CD4-positive, alpha-beta T cell treated with Interleukin-6 for 4 hours (primary cell): ENCODE data around the gene RPL18.
"Not testable (repeated sequence)": the region's sequence is repeated elsewhere in the genome, so short reads cannot be mapped to it uniquely, and the experiment has no call there.

Experiments
- DNase-seq: peaks from one replicate; pipeline ENCODE4 v3.0.0-alpha.2; 2020; ENCODE audit warnings: mixed read lengths

The RPL18 gene

DNA sequence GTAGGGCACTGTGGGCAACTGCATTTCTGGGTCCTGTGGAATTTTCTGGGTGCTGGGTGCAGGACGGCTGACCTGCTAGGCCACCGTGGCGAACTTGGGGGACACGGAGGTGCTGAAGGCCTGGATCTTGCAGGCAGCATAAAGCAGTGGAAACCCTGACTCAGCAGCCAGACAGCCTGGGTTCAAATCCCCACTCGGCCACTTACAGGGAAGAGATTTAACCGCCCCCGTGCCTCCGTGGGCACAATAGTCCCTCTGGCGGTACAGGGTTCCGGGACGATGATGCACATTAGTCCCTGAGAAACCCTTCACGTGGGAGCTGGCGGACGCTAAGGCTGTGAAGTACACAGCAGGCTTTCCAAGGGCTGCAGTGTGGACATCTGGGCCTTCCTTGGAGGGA is 7.1 kb downstream of the RPL18 start:
- no peak for DNase-seq

DNA sequence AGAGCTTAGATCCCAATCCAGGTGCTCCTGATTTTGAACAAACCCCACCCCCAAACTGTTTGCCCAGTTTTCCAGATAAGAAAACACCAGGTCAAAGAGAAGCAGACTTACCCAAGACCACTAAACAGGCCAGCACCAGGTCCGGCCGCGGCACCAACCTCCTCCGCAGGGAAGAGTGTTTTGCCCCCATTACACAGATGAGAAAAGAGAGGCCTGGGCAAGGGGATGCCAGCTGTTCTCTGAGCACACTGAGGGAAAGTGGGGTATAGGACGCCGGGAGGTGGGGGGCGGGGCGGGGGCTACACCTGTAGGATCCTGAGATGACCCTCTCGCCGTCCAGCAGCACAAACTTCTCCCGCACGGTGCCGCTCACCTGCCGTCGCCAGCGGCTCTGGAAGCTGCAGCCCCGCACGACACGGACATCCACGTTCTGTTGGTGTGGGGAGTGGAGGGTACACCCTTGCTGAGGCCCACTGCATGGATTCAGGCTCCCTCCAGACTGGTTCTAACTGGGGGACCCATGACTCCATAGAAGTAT is 9.3 kb downstream of the RPL18 start:
- DNase-seq, result no peak

DNA sequence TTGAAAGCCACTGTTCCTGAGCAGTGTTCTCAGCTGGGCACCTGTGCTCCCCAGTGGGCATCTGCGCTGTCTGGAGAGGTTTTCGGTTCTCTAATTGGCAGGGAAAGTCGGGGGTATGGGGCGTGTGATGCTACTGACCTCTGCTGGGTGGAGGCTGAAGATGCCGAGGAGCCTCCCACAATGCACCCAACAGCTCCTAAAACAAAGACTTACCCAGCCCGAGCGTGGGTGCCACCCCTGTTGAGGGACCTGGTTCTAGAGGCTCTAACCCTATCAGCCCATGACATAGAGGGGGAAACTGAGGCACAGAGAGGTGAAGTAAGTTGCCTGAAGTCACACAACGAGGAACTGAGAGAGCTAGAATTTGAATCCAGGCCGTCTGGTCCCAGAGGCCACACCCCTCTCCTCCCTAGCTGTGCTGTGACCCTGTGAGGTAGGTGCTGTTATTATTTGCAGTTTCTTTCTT is 10.1 kb downstream of the RPL18 start:
- DNase-seq, result peak; percentile 72

DNA sequence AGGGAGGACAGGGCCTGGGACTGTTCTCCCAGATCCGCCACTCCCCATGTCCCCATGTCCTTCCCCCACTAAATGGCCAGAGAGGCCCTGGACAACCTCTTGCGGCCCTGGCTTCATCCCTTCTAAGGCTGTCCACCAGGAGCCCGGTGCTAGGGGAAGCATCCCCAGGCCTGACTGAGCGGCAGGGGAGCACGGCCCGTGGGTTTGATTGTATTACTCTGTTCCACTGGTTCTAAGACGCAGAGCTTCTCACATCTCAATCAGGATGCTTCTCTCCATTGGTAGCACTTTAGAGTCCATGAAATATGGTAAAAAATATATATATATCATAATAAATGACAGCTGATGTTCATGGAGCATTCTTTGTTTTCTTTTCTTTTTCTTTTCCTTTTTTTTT is 11.6 kb downstream of the RPL18 start:
- DNase-seq, result no peak

DNA sequence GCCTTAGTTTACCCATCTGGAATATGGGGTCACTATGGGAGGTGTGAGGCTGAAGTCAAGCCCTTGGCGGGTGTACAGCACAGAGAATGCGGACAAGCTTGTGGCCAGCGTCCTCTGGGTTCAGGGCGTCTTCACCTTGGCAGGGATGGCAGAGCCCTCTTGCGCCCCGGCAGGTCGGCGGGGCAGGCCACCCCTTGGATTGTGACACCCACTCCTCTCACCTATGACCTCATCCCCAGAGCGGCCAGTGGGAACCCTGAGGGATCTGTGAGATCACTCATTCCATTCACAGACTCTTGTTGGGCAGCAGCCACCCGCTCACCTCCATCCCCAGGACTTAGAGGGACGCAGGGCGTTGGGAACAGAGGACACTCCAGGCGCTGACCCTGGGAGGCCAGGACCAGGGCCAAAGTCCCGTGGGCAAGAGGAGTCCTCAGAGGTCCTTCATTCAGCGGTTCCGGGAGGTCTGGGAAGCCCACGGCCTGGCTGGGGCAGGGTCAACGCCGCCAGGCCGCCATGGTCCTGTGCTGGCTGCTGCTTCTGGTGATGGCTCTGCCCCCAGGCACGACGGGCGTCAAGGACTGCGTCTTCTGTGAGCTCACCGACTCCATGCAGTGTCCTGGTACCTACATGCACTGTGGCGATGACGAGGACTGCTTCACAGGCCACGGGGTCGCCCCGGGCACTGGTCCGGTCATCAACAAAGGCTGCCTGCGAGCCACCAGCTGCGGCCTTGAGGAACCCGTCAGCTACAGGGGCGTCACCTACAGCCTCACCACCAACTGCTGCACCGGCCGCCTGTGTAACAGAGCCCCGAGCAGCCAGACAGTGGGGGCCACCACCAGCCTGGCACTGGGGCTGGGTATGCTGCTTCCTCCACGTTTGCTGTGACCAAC is 12.3 kb downstream of the RPL18 start, which contains the start of gene SPACA4:
Gene SPACA4, plus strand, starts transcription at position 280 of the 896 bp plus-strand sequence. Its CDS starts 237 bp downstream, at position 517.
- no peak for DNase-seq

DNA sequence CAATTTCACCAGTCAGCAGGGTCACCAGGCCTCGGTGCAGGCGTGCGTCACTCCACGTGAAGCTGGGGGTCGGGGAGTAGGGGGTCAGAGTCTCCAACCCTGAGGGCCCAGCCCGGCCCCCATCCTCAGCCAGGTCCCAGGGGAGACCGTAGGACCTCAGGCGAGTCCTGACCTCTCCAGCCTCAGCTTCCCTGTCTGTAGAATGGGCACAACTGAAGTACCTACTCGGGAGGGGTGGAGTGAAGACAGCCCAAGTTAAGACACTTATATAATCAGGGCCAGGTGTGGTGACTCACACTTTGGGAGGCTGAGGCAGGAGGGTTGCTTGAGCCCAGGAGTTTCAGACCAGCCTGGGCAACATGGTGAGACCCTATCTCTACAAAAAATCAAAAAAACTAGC is 15.1 kb downstream of the RPL18 start:
- DNase-seq, result no peak

DNA sequence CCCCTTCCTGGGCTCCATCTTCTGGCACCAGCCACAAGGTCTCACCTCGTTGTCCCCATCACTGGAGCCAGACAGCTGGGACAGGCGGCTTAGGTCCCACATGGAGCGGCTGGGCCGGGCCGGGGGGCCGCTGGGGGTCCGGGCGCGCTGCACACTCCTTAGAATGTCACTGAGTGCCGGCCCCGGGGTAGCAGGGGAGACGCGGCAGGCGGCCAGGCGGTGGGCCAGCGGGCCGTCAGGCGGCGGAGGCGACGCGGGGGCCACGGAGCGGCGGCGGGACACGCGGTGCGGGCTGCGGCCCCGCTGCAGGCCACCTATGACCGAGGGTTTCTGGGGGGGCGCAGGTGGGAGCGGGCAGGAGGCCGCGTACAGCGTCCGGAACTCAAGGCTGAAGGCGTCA is 15.5 kb downstream of the RPL18 start:
- DNase-seq, result no peak

DNA sequence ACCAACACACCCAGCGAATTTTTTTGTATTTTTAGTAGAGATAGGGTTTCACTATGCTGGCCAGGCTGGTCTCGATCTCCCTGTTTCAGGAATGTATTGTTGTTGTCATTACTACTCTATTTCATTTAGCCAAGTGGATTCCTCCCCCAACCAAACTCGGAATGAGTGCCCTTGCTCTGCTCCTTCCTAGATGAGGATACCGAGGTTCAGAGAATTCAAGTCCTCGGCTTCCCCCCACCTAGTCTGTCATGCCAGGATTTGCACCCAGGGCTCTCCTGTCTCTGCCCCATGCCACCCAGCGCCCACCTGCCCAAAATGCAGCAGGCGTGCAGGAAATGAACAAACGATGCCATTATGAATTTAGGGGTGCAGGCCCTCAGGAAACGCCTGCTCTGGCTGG is 16.0 kb downstream of the RPL18 start:
- no peak for DNase-seq

DNA sequence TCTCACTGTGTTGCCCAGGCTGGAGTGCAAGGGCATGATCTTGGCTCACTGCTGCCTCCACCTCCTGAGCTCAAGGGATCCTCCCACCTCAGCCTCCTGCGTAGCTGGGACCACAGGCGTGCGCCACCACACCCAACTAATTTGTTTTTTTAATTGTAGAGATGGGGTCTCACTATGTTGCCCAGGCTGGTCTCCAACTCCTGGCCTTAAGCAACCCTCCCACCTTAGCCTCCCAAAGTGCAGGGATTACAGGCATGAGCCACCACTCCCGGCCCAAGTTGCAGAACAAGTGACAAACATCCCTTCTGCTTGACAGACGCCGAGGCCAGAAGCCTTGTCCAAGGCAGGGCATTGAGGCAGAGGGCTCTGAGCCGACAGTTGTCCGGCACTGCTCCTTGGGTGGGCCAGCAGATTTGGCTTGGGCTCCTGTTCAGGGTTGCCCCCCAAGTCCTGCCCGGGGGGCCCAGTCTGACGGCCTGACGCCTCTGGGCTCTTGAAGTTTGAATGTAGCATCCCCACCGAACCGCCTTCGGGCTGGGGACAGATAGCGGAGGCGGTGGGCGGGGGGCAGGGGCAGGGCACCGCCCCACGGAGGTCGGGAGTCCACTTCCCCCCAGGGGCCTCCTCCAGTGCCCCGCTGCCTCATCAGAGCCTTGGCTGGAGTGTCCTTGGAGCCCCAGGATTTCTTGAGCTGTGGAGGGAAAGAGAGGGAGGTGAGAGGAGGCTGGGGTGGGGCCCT is 18.1 kb downstream of the RPL18 start:
- DNase-seq, result no peak

DNA sequence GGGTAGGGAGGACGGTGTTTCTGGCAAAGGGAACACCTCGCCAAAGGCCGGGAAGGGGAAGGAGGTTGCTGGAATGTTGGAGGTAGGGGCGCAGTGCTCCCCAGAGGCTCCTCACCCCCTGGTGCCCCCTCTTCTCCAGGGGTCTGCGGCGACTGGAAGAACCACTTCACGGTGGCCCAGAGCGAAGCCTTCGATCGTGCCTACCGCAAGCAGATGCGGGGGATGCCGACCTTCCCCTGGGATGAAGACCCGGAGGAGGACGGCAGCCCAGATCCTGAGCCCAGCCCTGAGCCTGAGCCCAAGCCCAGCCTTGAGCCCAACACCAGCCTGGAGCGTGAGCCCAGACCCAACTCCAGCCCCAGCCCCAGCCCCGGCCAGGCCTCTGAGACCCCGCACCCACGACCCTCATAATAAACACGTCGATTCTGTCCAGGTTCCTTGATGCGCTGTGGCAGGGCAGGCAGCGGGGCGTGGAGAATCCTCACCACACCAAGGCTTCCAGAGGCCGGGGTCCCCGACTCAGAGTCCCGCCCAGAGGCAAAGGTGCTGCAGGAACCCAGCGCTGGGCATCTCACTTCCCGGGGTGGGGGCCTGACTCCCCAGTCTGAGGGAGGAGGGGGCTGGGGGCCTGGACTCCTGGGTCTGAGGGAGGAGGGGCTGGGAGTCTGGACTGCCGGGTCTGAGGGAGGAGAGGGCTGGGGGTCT is 19.8 kb downstream of the RPL18 start:
- no peak for DNase-seq

DNA sequence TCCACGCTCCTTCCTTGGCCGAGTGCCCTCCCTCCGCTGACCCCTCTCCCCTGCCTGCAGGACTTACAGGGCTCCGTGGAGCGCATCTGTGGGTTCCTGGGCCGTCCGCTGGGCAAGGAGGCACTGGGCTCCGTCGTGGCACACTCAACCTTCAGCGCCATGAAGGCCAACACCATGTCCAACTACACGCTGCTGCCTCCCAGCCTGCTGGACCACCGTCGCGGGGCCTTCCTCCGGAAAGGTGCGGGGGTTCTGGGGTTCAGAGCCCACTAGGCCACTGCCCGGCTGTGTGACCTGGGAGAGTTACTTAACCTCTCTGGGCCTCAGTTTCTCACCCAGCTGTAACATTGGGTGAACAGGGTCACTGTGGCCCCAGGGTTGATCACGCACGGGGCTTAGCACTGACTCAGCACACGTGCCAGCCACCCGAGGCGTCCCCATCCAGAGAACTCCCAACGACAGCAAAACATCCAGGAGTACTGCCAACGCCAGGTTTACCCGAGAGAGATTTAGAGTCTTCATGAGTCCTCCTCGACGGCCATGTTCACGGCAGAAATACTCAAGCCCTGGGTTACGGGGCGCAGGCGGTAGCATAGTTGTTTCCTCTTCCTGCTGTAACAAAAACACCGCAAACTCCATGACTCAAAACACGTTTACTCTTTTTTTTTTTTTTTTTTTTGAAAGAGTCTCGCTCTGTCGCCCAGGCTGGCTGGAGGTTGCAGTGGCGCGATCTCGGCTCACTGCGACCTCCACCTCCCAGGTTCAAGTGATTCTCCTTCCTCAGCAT is 22.1 kb downstream of the RPL18 start:
- peak; percentile 62 for DNase-seq

DNA sequence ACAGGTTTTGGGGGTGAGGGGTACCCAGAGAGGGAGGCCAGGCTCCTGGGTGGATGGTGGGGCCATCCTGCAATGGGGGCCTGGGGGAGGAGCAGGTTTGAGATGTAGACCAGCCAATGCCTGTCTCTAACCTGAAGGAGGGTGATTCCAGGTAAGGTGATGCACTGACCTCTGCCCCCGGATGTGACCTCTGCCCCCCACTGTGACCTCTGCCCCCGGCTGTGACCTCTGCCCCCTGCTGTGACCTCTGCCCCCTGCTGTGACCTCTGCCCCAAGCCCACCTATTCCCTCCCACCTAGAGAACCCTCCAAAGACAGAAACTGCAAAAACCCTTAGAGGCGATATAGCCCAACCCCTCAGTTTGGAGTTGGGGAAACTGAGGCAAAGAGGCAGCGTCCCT is 22.7 kb downstream of the RPL18 start:
- no peak for DNase-seq

DNA sequence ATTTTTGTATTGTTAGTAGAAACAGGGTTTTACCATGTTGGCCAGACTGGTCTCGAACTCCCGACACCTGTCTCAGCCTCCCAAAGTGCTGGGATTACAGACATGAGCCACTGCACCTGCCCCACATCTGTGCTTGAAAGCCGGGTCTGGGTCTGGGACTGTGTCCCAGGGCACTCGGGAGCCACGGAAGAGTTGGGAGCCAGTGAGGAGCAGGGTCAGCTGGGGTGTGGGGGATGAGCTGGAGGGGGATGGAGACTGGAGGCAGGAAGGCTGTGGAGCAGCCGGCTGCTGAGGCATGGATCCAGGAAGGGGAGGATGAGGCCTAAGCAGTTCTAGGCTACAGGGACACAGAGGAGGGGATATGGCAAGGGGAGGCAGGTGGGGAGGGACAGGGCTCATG is 23.1 kb downstream of the RPL18 start:
- no peak for DNase-seq

DNA sequence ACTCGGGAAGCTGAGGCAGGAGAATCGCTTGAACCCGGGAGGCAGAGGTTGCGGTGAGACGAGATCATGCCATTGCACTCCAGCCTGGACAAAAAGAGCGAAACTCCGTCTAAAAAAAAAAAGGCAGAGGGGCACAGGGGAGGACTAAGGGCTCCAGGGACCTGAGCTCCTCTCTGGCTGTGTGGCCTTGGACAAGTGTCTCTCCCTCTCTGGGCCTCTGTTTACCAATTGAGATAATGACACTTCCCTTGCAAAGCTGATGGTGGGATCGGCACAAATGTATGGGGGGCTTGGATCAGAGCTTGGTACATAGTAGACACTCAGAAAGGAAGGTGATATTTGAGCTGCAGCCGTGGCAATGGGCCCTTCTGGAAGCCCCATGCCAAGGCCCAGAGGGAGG is 23.8 kb downstream of the RPL18 start:
- no peak for DNase-seq

DNA sequence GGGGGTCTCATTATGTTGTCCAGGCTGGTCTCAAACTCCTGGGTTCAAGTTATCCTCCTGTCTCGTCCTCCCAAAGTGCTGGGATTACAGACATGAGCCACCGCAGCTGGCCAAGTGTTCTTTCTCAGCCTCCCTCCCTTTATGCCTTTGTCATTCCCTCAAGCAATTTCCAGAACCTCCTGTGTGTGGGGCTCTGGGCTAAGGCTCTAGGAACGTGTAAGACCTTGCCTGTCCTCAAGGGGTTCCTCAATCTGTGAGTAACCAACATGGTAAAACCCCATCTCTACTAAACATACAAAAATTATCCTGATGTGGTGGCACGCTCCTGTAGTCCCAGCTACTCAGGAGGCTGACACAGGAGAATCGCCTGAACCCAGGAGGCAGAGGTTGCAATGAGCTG is 28.0 kb downstream of the RPL18 start:
- no peak for DNase-seq

DNA sequence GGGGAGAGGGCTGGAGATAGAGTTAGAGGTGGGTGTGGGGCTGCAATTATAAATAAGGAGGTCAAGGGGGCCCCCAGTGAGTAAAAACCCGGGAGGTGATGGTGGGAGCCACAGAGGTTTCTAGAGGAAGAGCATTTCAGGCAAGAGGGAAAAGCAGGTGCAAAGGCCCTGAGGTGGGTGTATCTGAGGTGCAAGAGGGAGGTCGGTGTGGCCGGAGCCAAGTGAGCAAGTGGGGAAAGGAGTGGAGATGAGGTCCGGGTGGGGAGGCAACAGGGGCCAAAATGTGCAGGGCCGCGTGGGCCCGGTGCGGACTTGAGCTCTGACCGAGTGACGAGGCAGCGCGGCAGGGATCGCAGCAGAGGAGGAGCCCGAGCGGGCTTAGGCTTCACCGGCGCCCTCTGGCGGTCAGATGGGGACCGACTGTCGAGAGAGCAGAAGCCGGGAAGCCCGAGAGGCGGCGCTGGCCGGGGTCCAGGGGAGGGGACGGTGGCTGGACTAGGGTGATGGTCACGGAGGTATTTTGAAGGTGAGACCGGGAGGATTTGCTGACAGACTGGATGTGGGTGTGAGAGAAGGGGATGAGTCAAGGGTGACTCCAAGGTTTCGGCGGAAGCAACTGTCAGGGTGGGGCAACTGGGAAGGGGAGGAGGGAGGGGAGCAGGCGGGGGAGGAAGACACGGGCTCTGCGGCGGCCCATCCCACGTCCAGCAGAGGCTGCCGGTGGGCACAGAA is 30.1 kb downstream of the RPL18 start:
- peak; percentile 90 for DNase-seq

DNA sequence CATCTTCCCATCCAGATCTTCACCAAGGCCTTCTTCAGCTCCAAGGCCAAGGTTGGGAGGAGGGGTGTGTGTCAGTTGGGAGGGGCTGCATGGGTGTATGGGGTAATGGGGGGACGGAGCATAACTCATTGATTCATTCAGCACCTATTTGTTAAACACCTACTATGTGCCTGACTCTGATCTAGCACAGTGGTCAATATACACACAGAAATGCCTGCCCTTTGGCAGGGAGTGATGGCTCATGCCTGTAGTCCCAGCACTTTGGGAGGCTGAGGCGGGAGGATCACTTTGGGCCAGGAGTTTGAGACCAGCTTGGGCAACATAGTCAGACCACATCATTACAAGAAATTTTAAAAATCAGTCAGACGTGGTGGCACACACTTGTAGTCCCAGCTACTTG is 31.6 kb downstream of the RPL18 start:
- DNase-seq, result no peak

DNA sequence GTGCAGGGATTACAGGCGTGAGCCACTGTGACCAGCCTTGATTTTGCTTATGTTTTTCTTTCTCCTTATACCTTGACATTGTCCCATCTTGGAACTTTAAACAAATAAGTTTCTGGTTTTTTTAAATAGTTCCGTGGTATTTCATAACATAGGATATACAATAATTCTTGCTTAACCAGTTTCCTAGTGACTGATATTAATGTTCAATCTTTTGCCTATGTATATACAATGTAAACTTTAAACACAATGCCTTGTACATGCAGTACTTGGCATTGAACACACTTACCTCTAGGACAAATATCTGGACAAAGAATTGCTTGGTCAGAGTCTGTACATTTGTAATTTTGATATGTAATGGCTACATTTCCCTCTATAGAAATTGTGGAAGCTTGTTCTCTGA is 36.8 kb downstream of the RPL18 start:
- DNase-seq, result no peak

DNA sequence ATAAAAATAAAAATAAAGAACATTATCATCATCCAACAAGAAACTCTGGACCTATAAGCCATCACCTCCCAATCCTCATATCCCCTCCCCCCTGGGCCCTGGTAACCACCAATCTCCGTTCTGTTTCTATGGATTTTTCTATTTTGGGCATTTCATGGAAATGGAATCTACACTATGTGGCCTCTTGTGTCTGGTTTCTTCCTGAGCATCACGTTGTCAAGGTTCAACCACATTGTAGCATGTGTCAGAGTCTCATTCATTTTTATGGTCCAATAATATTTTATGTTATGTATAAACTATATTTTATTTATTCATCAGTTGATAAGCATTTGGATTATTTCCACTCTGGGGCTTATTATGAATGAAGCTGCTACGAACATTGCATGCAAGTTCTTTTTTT is 40.1 kb downstream of the RPL18 start:
- DNase-seq, result no peak

DNA sequence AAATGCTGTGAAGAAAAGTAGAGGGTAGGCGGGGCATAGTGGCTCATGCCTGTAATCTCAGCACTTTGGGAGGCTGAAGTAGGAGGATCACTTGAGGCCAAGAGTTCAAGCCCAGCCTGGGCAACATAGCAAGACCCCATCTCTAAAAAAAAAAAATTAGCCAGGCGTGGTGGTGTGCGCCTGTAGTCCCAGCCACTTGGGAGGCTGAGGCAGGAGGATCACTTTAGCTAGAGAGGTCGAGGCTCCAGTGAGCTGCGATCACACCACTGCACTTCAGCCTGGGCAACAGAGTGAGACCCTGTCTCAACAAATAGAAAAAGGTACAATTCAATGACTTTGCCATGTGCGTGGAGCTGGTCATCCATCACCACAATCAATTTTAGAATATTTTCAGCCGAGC is 41.1 kb downstream of the RPL18 start:
- DNase-seq, result not testable (repeated sequence)

DNA sequence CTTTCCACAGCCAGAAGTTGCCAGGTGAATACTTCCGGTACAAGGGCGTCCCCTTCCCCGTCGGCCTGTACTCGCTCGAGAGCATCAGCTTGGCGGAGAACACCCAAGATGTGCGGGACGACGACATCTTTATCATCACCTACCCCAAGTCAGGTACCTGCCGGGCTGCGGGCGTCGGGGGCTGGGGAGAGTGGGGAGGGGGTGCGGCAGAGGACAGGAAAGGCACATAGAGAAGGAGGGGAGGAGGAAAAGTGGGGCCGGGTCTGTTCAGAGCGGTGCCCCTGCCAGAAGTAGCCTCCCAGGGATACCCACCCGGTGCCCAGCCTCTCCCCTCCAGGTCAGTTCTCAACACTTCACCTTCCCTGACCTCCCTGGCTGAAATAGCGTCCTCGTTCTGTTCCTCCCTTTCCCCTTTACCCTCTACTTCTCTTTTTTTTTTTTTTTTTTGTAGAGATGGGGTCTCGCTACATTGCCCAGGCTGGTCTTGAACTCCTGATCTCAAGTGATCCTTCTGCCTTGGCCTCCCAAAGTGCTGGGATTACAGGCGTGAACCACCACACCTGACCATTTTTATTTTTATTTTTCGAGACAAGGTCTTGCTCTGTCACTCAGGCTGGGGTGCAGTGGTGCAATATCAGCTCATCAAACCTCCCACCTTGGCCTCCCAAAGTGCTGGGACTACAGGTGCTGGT is 42.9 kb downstream of the RPL18 start:
- no peak for DNase-seq
